GM19397 (cell line): ENCODE measurements around the gene DNAH7.
A peak's percentile ranks its signal among the peaks of the same experiment; 100 is the strongest.
"Not testable (repeated sequence)": the region's sequence is repeated elsewhere in the genome, so short reads cannot be mapped to it uniquely, and the experiment has no call there.

Experiments used
- ATAC-seq: cut with Tn5 transposase; IDR thresholded peaks from one replicate; pipeline ENCODE4 v1.9.1; 2021; ENCODE audit warnings: mild to moderate bottlenecking, moderate library complexity; ENCODE audit not compliant: unreplicated experiment

Gene DNAH7

DNA sequence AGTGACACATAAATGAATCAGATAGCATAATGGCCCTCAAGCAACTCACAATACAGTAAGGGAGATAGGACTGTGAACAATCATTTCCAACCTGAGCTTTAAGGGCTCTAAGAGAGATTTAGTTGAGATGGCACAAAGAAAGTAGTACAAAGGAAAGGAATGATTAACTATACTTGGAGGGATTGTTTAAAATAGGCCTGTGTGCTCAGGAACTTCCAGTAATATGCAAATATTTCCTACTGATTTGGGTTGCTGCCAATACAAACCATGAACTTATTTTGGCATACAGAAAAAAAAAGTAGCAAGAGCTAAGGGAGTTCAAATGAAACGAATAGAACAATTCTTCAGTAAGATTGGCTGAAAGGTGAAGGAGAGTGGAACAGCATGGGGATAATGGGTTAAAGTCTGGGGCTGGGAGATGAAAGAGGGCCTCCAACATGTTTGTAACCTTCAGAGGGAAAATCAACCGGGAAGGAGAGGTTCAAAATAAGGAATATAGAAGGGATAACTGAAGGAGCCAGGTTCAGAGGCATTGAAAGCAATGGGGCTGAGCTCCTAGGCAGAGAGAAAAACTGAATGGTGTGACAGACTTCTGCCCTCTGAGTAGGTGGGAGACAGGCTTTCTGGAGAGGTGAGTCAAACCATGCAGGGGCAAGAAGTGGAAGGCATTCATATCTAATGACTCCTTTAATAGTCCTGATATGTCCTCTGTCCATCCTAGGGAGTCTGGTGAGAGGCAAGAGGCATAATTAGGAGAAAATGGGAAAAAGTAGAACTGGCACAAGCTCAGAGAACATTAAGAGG, 83.5 kb downstream of the DNAH7 start:
- no peak for ATAC-seq

GRCh38 chr2:195967336-195967735, 101.3 kb downstream of the DNAH7 start:
- ATAC-seq: no peak

- ATAC-seq: peak; percentile 76
These were observed 106.8 kb downstream of the DNAH7 start for GRCh38 chr2:195961873-195962272.

- no peak for ATAC-seq
These were observed 109.3 kb downstream of the DNAH7 start for GRCh38 chr2:195959341-195959740.

GRCh38 chr2:195956725-195957124, 111.9 kb downstream of the DNAH7 start:
- no peak for ATAC-seq

GRCh38 chr2:195945056-195945455, 123.6 kb downstream of the DNAH7 start:
- ATAC-seq: no peak

GRCh38 chr2:195937176-195937575, 131.5 kb downstream of the DNAH7 start:
- ATAC-seq: no peak

DNA sequence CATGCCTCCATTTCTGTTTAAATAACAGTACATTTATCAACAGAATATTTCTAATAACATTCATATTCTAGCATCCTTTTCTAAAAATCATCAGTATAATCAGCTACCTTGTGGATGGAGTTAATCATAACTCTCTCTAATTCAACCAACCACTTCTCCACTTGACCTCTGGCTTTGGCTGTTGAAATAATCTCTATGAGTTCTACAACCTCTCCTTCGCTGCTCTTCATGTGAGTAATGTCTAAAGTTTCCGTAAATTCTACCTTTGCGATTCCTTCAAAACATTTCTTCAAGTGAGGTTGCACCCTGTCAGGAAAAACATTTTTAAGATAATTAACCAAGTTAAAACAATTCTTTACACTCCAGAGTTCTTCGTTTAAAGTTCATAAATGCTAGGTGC, 134.2 kb downstream of the DNAH7 start:
- ATAC-seq: no peak

- no peak for ATAC-seq
These were observed 139.1 kb downstream of the DNAH7 start for GRCh38 chr2:195929531-195929930.

- ATAC-seq: no peak
These were observed 143.5 kb downstream of the DNAH7 start for GRCh38 chr2:195925120-195925519.

DNA sequence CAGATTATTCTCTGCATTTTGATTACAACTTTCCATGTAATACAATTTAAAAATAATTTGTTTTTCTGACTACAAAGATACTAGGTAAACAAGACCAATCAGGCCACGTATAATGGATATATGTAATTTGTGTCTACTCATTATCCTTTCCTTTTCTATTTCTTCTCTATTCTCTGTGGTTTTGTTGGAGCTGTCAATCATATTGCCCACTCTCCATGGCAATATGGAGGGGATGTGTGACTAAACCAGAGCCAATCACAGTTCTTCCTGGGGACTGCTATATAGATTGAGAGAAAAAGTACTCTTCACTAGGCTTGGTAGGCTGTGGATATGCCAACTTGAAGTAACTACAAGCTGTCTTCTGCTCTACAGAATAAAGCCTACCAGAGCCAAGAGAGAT, 144.7 kb downstream of the DNAH7 start:
- no peak for ATAC-seq

DNA sequence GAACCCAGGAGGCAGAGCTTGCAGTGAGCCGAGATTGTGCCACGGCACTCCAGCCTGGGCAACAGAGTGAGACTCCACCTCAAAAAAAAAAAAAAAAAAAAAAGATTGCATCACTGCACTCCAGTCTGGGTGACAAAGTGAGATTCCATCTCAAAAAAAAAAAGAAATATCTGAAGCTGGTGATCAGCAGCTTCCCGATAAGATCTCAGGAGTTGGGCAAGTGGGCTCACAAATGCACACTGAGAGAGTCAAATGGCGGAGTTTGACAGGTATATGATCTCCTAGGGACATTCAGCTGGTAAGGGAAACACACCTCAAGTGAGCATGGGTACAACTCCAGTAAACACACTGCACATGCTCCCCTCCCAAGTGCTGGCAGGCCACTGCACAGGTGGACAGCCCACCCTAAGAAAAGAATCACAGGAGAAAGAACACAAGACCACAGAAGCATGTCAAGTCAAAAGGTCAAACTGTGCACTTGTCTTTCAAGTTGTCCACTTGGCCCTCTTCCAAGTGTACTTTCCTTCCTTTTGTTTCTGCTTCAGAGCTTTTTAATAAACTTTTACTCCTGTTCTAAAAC, 151.5 kb downstream of the DNAH7 start:
- ATAC-seq: not testable (repeated sequence)

GRCh38 chr2:195912079-195912478, 156.6 kb downstream of the DNAH7 start:
- no peak for ATAC-seq

GRCh38 chr2:195910570-195910969, 158.1 kb downstream of the DNAH7 start:
- no peak for ATAC-seq

DNA sequence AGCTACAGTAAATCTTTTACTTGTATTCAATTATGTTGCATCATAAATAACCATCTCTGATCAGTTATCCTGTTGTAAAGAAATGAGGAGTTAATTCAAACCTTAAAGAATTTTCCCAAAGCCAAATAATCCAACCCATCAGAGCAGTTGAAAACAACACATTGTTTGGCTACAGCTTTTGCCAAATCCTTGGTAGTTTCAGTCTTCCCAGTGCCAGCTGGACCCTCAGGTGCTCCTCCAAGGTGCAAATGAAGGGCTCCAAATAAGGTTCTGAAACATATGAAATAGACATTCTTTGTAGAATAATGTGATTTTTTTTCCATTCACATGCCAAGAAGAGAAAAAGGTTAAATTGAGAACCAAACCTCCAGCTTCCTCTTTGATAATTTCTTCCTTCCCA, 158.7 kb downstream of the DNAH7 start:
- no peak for ATAC-seq

DNA sequence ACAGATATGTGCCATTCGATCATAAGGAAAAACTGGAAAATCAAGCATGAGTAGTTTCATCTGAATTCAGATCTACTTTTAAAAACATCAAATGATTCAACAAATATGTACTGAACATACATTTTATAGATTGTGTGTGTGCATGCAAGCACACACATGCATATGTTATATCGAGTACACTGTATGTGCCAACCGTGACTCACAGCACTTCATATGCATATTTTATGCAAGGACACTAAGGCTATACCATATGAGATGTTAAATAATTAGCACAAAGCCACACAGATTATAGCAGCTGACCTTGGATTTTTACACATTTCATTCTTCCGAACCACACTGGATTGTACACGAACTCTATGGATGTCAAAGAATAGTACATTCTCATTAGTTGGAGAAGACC, 161.2 kb downstream of the DNAH7 start:
- ATAC-seq: no peak

GRCh38 chr2:195903956-195904355, 164.7 kb downstream of the DNAH7 start:
- ATAC-seq: no peak

GRCh38 chr2:195902857-195903256, 165.8 kb downstream of the DNAH7 start:
- ATAC-seq: no peak

- no peak for ATAC-seq
These were observed 169.4 kb downstream of the DNAH7 start for GRCh38 chr2:195899226-195899625.

DNA sequence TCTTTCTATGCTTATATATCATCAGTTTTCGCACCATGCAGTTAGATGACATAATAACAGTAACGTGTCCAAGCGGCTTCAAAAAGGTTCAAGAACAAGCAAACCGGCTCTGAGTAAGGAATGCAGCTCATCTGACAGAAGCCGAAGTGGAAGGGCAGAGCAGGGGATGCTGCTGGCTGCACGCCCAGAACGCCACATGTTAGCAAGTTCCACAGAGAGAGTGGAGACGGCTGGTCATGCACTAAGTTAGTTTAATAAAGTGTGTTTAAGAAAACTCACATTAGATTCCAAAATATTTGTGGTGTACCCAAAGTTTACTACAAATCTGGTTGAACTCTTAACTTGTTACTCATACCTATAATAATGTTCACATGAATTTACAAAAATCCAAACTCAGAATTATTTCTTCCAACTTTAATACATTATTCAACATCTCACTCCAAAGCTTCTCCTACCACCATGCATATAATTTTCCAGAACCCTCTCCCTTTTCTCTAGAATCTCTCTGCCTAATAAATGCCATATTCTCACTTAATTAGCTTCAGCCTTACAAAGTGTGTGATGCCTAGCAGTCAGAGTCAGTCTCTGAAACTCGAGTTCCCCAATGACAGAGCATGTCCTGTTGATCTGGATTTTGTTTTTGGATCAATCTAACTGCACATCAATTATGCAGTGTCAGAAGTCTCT, 170.0 kb downstream of the DNAH7 start:
- ATAC-seq: no peak

DNA sequence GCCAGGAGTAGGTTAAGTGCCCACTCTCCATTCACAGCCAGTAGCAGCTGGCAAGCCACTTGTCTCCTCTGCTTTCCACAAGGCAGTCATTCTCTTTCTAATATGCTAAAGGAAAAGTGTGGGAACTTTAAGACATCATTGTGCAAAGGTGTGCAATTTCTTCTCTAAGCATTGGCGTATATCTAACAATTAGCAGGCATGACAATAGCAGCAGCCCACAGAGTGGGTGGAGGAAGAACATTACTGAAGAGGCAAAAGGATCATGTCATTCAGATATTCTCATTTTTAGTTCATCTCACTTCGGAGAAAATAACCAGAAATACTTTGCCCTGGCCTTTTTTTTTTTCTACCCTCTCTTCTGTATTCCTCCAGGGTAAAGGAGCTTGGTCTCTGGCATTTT, 177.6 kb downstream of the DNAH7 start:
- ATAC-seq: no peak

DNA sequence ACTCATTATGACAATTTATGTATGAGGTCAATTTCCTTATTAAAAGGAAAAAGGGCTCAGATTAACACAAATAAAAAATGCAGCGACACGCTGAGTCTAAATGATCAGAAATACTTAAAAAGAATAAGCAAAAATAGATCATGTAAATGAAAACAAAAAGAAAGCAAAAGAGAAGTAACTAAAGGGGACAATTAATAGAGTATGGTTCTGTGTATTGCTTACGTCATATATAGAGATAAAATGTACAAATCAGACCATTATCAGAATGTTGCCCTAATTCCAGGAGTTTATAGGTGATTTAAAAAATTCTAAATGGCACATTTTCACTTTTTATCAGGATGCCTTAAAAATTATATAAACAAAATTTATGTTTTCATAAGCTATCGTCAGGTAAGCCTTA, 189.5 kb downstream of the DNAH7 start:
- ATAC-seq: no peak
